Gastrocnemius medialis (tissue), 4 donors: ENCODE data around the gene RP9. TPM values are rescaled to one million over a fixed set of nuclear protein-coding genes. Genes with fewer than 3 reads are reported as not detected.

Source experiments
- ATAC-seq, 2 donors: fragments of 150-250 bp; one replicate each; pipeline ENCODE4 v1.9.1; 2016
- DNase-seq, 2 donors: peaks; one replicate each; pipeline ENCODE4 v3.0.0-alpha.2; 2019
- H3K27ac ChIP-seq, 4 donors: fragments of 200-600 bp; sonication (generic); 1 replicate in 1 of 4; 2 replicates in 3 of 4; pipeline ENCODE4 v1.5.1; 2016 to 2018; ENCODE audit warnings: mild to moderate bottlenecking in 2 of 4, moderate library complexity in 1 of 4
- H3K27me3 ChIP-seq, 3 donors: fragments of 200-600 bp; sonication (generic) in 2 of 3; 1 replicate in 1 of 3; 2 replicates in 2 of 3; pipeline versions ENCODE4 v1.5.1 to v1.6.0; 2016 to 2019; ENCODE audit warnings: mild to moderate bottlenecking in 1 of 3, moderate library complexity in 1 of 3
- H3K36me3 ChIP-seq, 2 donors: fragments of 200-600 bp; sonication (generic) in 1 of 2; one replicate each; pipeline ENCODE4 v1.5.1; 2017 to 2018
- H3K4me1 ChIP-seq, 2 donors: fragments of 200-600 bp; sonication (generic) in 1 of 2; one replicate each; pipeline ENCODE4 v1.5.1; 2016 to 2017; ENCODE audit warnings: mild to moderate bottlenecking in 2 of 2
- H3K4me3 ChIP-seq, 4 donors: fragments of 200-600 bp; sonication (generic) in 3 of 4; 1 replicate in 1 of 4; 2 replicates in 3 of 4; pipeline ENCODE4 v1.5.1; 2016 to 2019; ENCODE audit warnings: mild to moderate bottlenecking in 2 of 4
- H3K9me3 ChIP-seq, 3 donors: fragments of 200-600 bp; sonication (generic) in 2 of 3; 1 replicate in 1 of 3; 2 replicates in 2 of 3; pipeline ENCODE4 v1.5.1; 2016 to 2019
- CTCF ChIP-seq, 5 experiments: fragments of 450-650 bp in 3 of 5; fragments of 200-600 bp in 2 of 5; sonication (generic) in 2 of 5; IDR thresholded peaks in 4 of 5; conservative IDR thresholded peaks in 1 of 5; 1 replicate in 4 of 5; 2 replicates in 1 of 5; pipeline ENCODE4 v1.5.1; 2016 to 2019; ENCODE audit warnings: antibody characterized with exemption in 5 of 5, mild to moderate bottlenecking in 3 of 5, moderate library complexity in 3 of 5
- POLR2A ChIP-seq, 2 donors: fragments of 450-650 bp; IDR thresholded peaks; one replicate each; pipeline ENCODE4 v1.6.1; 2017; ENCODE audit warnings: antibody characterized with exemption in 2 of 2, mild to moderate bottlenecking in 2 of 2, moderate library complexity in 2 of 2
- in situ Hi-C, 4 donors: fragments of 200-750 bp; cut with MboI; loops; one replicate each; pipeline versions ENCODE4 v1.15.0 to v1.8.0; 2017; ENCODE audit warnings: low sequenced_read_pairs in 4 of 4
- intact Hi-C: fragments of 100-400 bp; cut with DNase I; formaldehyde crosslinking; loops from one replicate; pipeline ENCODE4 v1.15.1; 2023; ENCODE audit warnings: low total_unique reads
- total RNA-seq, 4 donors: library from RNA; depleted of rRNA; stranded (reverse); fragments of >200 nt; gene quantifications; one replicate each; pipeline versions ENCODE4 v1.1.0 to v1.2.3, GENCODE V29; 2016

RP9 gene
- total RNA-seq, 4 donors from 2014 or later, result 13.0 to 23.9 (median 20.1) TPM

DNA sequence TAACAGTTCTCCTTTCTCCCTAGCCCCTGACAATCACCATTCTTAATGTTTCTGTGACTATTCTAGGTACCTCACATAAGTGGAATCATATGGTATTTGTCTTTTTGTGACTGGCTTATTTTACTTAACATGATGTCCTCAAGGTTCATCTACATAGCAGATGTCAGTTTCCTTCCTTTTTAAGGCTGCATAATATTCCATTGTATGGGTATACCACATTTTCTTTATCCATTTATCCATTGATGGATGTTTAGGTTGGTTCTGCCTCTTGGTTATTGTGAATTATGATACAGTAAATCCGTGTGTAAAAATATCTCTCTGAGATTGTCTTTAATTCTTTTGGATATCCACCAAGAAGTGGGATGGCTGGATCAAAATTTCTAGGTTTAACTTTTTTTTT is 33.4 kb upstream of the RP9 start:
- intact Hi-C loops, result no loop called here
- Histone ChIP-seq H3K36me3 (no peaks in the 10 kb centered on the region), H3K4me1 (peaks cover 0 to 3% of the 10 kb centered on the region in 2 donors), H3K27me3 (no peaks in the 10 kb centered on the region), H3K27ac (no peak overlapping the region), H3K9me3 (no peaks in the 10 kb centered on the region), H3K4me3 (no peak overlapping the region)
- in situ Hi-C loops, result loop anchor here in 1 of 4 donors (25.0 kb wide), 1 partner anchor 655 kb away; the partner anchor contains the start of genes AVL9 and LSM5
- no peak for TF ChIP-seq POLR2A (IDR thresholded peaks at IDR 0.05)
- TF ChIP-seq CTCF (IDR thresholded peaks at IDR 0.05 in 4 of 5, conservative IDR thresholded peaks at IDR 0.05 in 1 of 5), result no peak
- DNase-seq, result no peak
- ATAC-seq, result no peak

- no peaks in the 10 kb centered on the region for H3K4me1 ChIP-seq
- no peaks in the 10 kb centered on the region for H3K36me3 ChIP-seq
- H3K27ac ChIP-seq, result no peak overlapping the region
- no peak overlapping the region for H3K4me3 ChIP-seq
- no peaks in the 10 kb centered on the region for H3K27me3 ChIP-seq
- in situ Hi-C loops, result loop anchor here in 1 of 4 donors (25.0 kb wide), 1 partner anchor 650 kb away; the partner anchor contains the start of genes AVL9 and LSM5
- intact Hi-C loops, result no loop called here
- H3K9me3 ChIP-seq, result no peaks in the 10 kb centered on the region
- TF ChIP-seq POLR2A (IDR thresholded peaks at IDR 0.05), result no peak
- no peak for TF ChIP-seq CTCF (IDR thresholded peaks at IDR 0.05 in 4 of 5, conservative IDR thresholded peaks at IDR 0.05 in 1 of 5)
- DNase-seq (no peak), ATAC-seq (no peak)
Observed at GRCh38 chr7:33137103-33137502, 27.9 kb upstream of the RP9 start.

DNA sequence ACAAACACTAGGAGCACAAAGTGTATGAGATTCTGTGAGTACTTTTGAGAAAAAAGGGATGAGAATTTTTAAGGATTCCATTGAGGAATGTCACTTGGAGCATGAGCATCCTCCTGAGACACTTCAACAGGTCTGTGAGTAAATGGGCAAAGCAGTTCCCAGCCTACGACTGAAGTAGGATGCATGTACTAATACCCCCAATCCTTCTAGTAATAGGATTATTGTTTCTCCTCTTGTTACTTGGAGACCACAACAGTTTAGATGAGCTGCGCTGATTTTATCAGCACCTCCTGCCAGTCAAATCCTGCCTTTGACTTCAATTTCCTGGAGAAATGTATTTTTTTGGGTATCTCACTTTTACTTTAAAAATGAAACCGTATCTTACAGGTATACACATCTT is 21.0 kb upstream of the RP9 start:
- H3K4me1 ChIP-seq, result peaks cover 15 to 21% of the 10 kb centered on the region in 2 donors
- no peaks in the 10 kb centered on the region for H3K36me3 ChIP-seq
- intact Hi-C loops (no loop called here), in situ Hi-C loops (loop anchor here in 1 of 4 donors (25.0 kb wide), 1 partner anchor 643 kb away; the partner anchor contains the start of genes AVL9 and LSM5)
- ATAC-seq (no peak), DNase-seq (no peak)
- no peaks in the 10 kb centered on the region for H3K27me3 ChIP-seq
- TF ChIP-seq POLR2A (IDR thresholded peaks at IDR 0.05), result no peak
- no peak for TF ChIP-seq CTCF (IDR thresholded peaks at IDR 0.05 in 4 of 5, conservative IDR thresholded peaks at IDR 0.05 in 1 of 5)
- no peak overlapping the region for H3K27ac ChIP-seq
- peak overlapping the region; percentile 78 to 96 (median 86) for H3K4me3 ChIP-seq
- no peaks in the 10 kb centered on the region for H3K9me3 ChIP-seq

GRCh38 chr7:33129806-33130153 is 20.6 kb upstream of the RP9 start:
- in situ Hi-C loops, result loop anchor here in 1 of 4 donors (25.0 kb wide), 1 partner anchor 642 kb away; the partner anchor contains the start of genes AVL9 and LSM5
- DNase-seq, result no peak
- no peak for ATAC-seq
- H3K36me3 ChIP-seq, result no peaks in the 10 kb centered on the region
- no peaks in the 10 kb centered on the region for H3K27me3 ChIP-seq
- H3K27ac ChIP-seq, result peak overlapping the region; percentile 83 to 97 (median 90)
- peaks cover 15 to 21% of the 10 kb centered on the region in 2 donors for H3K4me1 ChIP-seq
- intact Hi-C loops, result loop anchor here (2.0 to 10.0 kb wide), 2 partner anchors 67 to 635 kb away; partner anchors contain the start of genes AVL9, LSM5 and NT5C3A
- no peaks in the 10 kb centered on the region for H3K9me3 ChIP-seq
- H3K4me3 ChIP-seq, result peak overlapping the region; percentile 78 to 96 (median 86)
- TF ChIP-seq POLR2A (IDR thresholded peaks at IDR 0.05) (no peak), CTCF (IDR thresholded peaks at IDR 0.05 in 4 of 5, conservative IDR thresholded peaks at IDR 0.05 in 1 of 5) (no peak)
